Stomach smooth muscle (tissue), 2 donors: ENCODE measurements around the gene FBP2.

Experiments
- H3K27ac ChIP-seq: one replicate; pipeline ENCODE4 v1.7.0; 2013; ENCODE audit warnings: mild to moderate bottlenecking, low read length, inconsistent platforms
- H3K27me3 ChIP-seq, 2 donors: one replicate each; pipeline ENCODE4 v1.7.0; 2013; ENCODE audit warnings: low read length in 2 of 2; ENCODE audit not compliant: insufficient read depth in 2 of 2, control insufficient read depth in 1 of 2
- H3K36me3 ChIP-seq, 2 donors: one replicate each; pipeline ENCODE4 v1.7.0; 2013; ENCODE audit warnings: low read length in 2 of 2; ENCODE audit not compliant: control insufficient read depth in 2 of 2, insufficient read depth in 2 of 2
- H3K4me1 ChIP-seq: one replicate; pipeline ENCODE4 v1.7.0; 2013; ENCODE audit warnings: low read length; ENCODE audit not compliant: control insufficient read depth, insufficient read depth
- H3K4me3 ChIP-seq, 2 donors: one replicate each; pipeline ENCODE4 v1.7.0; 2013; ENCODE audit warnings: low read length in 2 of 2
- H3K9ac ChIP-seq, 2 donors: one replicate each; pipeline ENCODE4 v1.7.0; 2013; ENCODE audit warnings: low read length in 2 of 2, mild to moderate bottlenecking in 1 of 2
- H3K9me3 ChIP-seq, 2 donors: one replicate each; pipeline ENCODE4 v1.7.0; 2013; ENCODE audit warnings: low read length in 2 of 2; ENCODE audit not compliant: control insufficient read depth in 2 of 2
- donor health status: healthy.
- donor health status: Pancreatic carcinoma.

Gene FBP2

DNA sequence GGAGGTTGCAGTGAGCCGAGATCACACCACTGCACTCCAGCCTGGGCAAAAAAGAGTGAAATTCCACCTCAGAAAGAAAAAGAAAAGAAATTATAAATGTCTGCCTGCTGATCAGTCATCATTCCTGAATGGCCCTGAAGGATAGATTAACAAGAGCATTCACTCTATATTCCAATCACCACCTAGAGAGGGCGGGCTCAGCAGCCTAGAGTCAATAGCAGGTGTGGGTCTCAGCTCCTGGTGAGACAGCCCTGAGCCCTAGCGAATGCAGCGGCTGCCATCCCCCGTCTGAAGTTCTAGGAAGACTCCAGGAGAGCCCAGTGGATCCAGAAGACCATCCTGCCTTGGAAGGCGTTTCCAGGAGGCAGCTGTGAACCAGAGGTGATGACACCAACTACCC lies 33.7 kb upstream of the FBP2 start:
- H3K9ac ChIP-seq: no peak overlapping the region
- no peaks in the 10 kb centered on the region for H3K9me3 ChIP-seq
- H3K4me3 ChIP-seq: no peak overlapping the region
- no peaks in the 10 kb centered on the region for H3K36me3 ChIP-seq
- peaks cover 0 to 2% of the 10 kb centered on the region in 2 donors for H3K27me3 ChIP-seq
- H3K4me1 ChIP-seq: no peaks in the 10 kb centered on the region
- H3K27ac ChIP-seq: no peak overlapping the region

DNA sequence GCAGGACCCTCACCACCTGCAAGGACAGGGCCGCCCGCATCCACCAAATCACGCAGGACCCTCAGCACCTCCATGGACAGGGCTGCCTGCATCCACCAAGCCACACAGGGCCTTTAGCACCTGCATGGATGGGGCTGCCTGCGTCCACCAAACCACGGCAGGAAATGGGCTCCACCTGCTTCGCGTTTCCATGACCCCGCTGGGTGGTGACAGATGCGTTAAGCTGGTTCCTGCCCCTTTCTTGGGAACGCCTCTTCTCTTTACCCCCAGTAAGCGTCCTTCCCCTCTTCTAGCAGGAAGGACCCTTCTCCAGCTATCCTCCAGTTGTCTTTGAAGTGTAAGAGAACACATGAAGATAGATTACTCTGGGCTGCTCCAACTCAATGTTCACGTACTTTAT lies 32.2 kb upstream of the FBP2 start:
- H3K36me3 ChIP-seq: no peaks in the 10 kb centered on the region
- H3K4me1 ChIP-seq: no peaks in the 10 kb centered on the region
- H3K9me3 ChIP-seq: no peaks in the 10 kb centered on the region
- no peak overlapping the region for H3K4me3 ChIP-seq
- no peak overlapping the region for H3K9ac ChIP-seq
- H3K27ac ChIP-seq: no peak overlapping the region
- peaks cover 0 to 2% of the 10 kb centered on the region in 2 donors for H3K27me3 ChIP-seq

- no peak overlapping the region for H3K9ac ChIP-seq
- H3K27me3 ChIP-seq: peaks cover 0 to 2% of the 10 kb centered on the region in 2 donors
- no peaks in the 10 kb centered on the region for H3K36me3 ChIP-seq
- no peaks in the 10 kb centered on the region for H3K9me3 ChIP-seq
- H3K27ac ChIP-seq: no peak overlapping the region
- H3K4me1 ChIP-seq: no peaks in the 10 kb centered on the region
- no peak overlapping the region for H3K4me3 ChIP-seq
Observed at GRCh38 chr9:94624629-94625028, 31.0 kb upstream of the FBP2 start.

DNA sequence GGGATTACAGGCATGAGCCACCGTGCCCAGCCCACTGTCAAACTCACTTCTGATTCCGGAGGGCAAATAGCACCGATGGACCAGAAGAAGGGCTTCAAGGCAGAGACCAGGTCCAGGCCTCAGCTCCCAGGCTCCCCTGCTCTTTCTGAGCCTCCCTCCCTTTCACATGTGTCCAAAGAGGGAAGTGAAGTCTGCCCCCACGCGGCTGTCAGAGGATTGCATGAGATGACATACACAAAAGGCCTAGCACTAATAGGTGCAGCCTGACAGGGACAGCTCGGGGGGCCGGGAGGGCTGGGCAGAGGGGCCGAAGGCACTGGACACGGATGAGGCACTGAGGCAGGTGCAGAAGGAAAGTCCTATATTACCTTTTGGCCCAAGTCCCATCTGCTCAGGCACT lies 29.6 kb upstream of the FBP2 start:
- Histone ChIP-seq H3K9me3 (no peaks in the 10 kb centered on the region), H3K27me3 (peaks cover 0 to 2% of the 10 kb centered on the region in 2 donors), H3K27ac (no peak overlapping the region), H3K4me1 (no peaks in the 10 kb centered on the region), H3K36me3 (no peaks in the 10 kb centered on the region), H3K4me3 (no peak overlapping the region), H3K9ac (no peak overlapping the region)

- no peaks in the 10 kb centered on the region for H3K36me3 ChIP-seq
- no peaks in the 10 kb centered on the region for H3K4me1 ChIP-seq
- peaks cover 0 to 2% of the 10 kb centered on the region in 2 donors for H3K27me3 ChIP-seq
- H3K9ac ChIP-seq: no peak overlapping the region
- H3K27ac ChIP-seq: no peak overlapping the region
- no peaks in the 10 kb centered on the region for H3K9me3 ChIP-seq
- no peak overlapping the region for H3K4me3 ChIP-seq
Observed at GRCh38 chr9:94622087-94622800, 28.6 kb upstream of the FBP2 start.

DNA sequence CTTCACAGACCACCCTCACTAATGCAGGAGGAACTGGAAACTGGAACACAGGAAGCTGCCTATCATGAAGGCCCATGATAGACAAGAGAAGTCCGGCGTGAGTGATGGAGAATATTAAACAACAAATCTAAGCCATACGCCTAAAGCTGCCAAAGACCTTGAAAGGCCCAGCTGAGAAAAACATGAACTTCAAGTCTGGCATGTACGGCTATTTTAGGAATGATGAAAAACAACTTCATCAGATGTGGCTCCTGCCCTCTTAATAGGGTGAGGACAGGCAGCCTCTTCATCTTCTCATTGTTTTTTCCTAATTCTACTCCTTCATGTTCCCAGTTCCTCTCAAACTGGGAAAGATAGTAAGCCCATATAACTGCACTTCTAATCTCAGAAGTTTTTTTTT lies 25.4 kb upstream of the FBP2 start:
- no peak overlapping the region for H3K4me3 ChIP-seq
- H3K9me3 ChIP-seq: no peaks in the 10 kb centered on the region
- no peaks in the 10 kb centered on the region for H3K36me3 ChIP-seq
- H3K27me3 ChIP-seq: peaks cover 0 to 2% of the 10 kb centered on the region in 2 donors
- H3K27ac ChIP-seq: no peak overlapping the region
- H3K9ac ChIP-seq: no peak overlapping the region
- H3K4me1 ChIP-seq: no peaks in the 10 kb centered on the region

- Histone ChIP-seq H3K4me3 (no peak overlapping the region), H3K36me3 (no peaks in the 10 kb centered on the region), H3K27me3 (no peaks in the 10 kb centered on the region), H3K9me3 (no peaks in the 10 kb centered on the region), H3K4me1 (no peaks in the 10 kb centered on the region), H3K9ac (no peak overlapping the region), H3K27ac (no peak overlapping the region)
Observed at GRCh38 chr9:94613003-94613402, 19.4 kb upstream of the FBP2 start.

- H3K4me1 ChIP-seq: no peaks in the 10 kb centered on the region
- H3K9me3 ChIP-seq: no peaks in the 10 kb centered on the region
- no peaks in the 10 kb centered on the region for H3K27me3 ChIP-seq
- H3K36me3 ChIP-seq: no peaks in the 10 kb centered on the region
- H3K4me3 ChIP-seq: no peak overlapping the region
- no peak overlapping the region for H3K27ac ChIP-seq
- no peak overlapping the region for H3K9ac ChIP-seq
Observed at GRCh38 chr9:94612071-94612470, 18.4 kb upstream of the FBP2 start.

DNA sequence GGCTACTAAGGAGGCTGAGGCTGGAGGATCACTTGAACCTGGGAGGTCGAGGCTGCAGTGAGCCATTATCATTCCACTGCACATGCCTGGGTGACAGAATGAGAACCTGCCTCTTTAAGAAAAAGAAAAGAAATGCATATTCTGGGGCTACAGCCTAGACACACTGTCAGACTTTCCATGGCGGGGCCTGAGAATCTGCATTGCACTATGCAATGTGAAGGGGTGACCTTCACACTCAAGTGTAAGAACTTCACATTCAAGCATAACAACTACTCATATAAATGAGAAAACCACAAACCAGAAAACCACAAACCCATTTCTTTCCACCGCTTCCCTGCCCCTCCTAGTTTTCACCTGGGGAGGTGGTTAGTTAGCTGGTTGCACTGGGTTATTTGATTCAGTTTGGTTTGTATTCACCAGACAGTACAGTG lies 18.0 kb upstream of the FBP2 start:
- no peaks in the 10 kb centered on the region for H3K9me3 ChIP-seq
- no peaks in the 10 kb centered on the region for H3K4me1 ChIP-seq
- no peaks in the 10 kb centered on the region for H3K27me3 ChIP-seq
- no peak overlapping the region for H3K27ac ChIP-seq
- no peaks in the 10 kb centered on the region for H3K36me3 ChIP-seq
- H3K9ac ChIP-seq: no peak overlapping the region
- no peak overlapping the region for H3K4me3 ChIP-seq

DNA sequence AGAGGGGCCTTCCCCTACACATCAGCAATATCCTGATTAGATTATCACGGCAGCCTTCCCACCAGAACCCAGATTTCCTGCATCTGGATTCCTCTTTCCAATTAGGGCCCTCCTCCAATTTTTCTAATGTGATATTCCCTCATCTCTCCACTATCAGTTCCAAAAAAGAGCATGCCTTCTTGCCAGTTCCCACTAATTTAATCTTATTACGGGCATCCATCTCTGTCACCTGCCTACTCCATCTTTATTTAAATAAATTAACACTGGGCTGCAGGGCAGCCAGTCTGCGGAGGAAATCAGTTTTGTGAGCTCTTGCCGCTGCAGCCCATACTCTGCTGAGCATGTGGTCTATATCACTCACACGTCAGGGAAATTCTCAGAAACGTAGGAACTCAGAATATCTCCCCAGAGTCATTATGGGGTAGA lies 16.6 kb upstream of the FBP2 start:
- no peaks in the 10 kb centered on the region for H3K4me1 ChIP-seq

DNA sequence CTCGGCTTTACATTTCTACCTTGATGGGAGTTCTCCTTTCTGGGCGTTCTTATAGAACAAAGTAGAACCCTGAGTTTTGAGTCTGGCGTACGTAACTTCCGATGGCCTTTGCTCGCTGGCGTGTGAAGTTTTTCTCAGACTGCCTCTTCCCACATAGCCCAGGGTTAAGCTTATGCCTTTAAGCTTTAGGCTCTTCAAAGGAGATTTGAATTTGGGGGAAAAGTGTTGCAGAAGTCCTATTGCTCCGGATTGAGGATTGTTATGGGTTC lies 13.7 kb upstream of the FBP2 start:
- Histone ChIP-seq H3K9ac (no peak overlapping the region), H3K36me3 (no peaks in the 10 kb centered on the region), H3K9me3 (no peaks in the 10 kb centered on the region), H3K4me3 (no peak overlapping the region), H3K27me3 (no peaks in the 10 kb centered on the region), H3K27ac (no peak overlapping the region), H3K4me1 (no peaks in the 10 kb centered on the region)

More for the DNA sequence above, 16.6 kb upstream of the FBP2 start:
- Histone ChIP-seq H3K27me3 (no peaks in the 10 kb centered on the region), H3K27ac (no peak overlapping the region), H3K9me3 (no peaks in the 10 kb centered on the region), H3K4me3 (no peak overlapping the region), H3K36me3 (no peaks in the 10 kb centered on the region), H3K9ac (no peak overlapping the region)
